HL-60 (cell line): Measurements from ENCODE around the gene SORCS1.

Source experiments
- DNase-seq, 2 experiments: peaks; one replicate each; pipeline ENCODE4 v3.0.0-alpha.2; 2010 to 2020; ENCODE audit warnings: low read depth in 1 of 2, low spot score in 1 of 2
- H3K27ac ChIP-seq: fragments of 250-450 bp; sonication (Bioruptor Pico); replicated peaks from 2 replicates; pipeline ENCODE4 v1.5.1; 2020; ENCODE audit warnings: mild to moderate bottlenecking, moderate library complexity
- H3K27me3 ChIP-seq: fragments of 250-450 bp; sonication (Bioruptor Pico); 2 replicates; pipeline ENCODE4 v1.5.1; 2021; ENCODE audit warnings: mild to moderate bottlenecking, moderate library complexity; ENCODE audit not compliant: insufficient read depth, poor library complexity, severe bottlenecking
- H3K4me3 ChIP-seq: replicated peaks from 2 replicates; pipeline ENCODE4 v1.5.1; 2011; ENCODE audit warnings: mild to moderate bottlenecking, control low read depth, low read length; ENCODE audit not compliant: insufficient read depth
- CTCF ChIP-seq: IDR thresholded peaks from one replicate; pipeline ENCODE4 v1.5.1; 2011; ENCODE audit warnings: low read length, control low read depth, inconsistent platforms; ENCODE audit not compliant: insufficient read depth
- GABPA ChIP-seq: IDR thresholded peaks from 2 replicates; pipeline ENCODE4 v1.6.1; 2012; ENCODE audit warnings: low read depth
- POLR2AphosphoS5 ChIP-seq: IDR thresholded peaks from 2 replicates; pipeline ENCODE4 v1.6.1; 2012; ENCODE audit warnings: low read depth
- REST ChIP-seq: IDR thresholded peaks from 2 replicates; pipeline ENCODE4 v1.6.1; 2012; ENCODE audit warnings: low read depth; ENCODE audit not compliant: insufficient replicate concordance
- SPI1 ChIP-seq: IDR thresholded peaks from 2 replicates; pipeline ENCODE4 v1.6.1; 2012; ENCODE audit warnings: low read depth, mild to moderate bottlenecking, borderline replicate concordance

Gene SORCS1

GRCh38 chr10:107206833-107207232, 42.3 kb upstream of the SORCS1 start:
- DNase-seq: no peak
- TF ChIP-seq REST (no peak), POLR2AphosphoS5 (no peak), SPI1 (no peak), GABPA (no peak), CTCF (no peak)
- no peak overlapping the region for H3K4me3 ChIP-seq
- H3K27ac ChIP-seq: no peak overlapping the region
- no peaks in the 10 kb centered on the region for H3K27me3 ChIP-seq

- no peak overlapping the region for H3K27ac ChIP-seq
- H3K27me3 ChIP-seq: peaks cover 17% of the 10 kb centered on the region
- H3K4me3 ChIP-seq: no peak overlapping the region
- TF ChIP-seq POLR2AphosphoS5 (no peak), CTCF (no peak), GABPA (no peak), REST (no peak), SPI1 (no peak)
- DNase-seq: no peak
These were observed 5.0 kb upstream of the SORCS1 start for GRCh38 chr10:107169516-107169915.

GRCh38 chr10:107168738-107169137, 4.2 kb upstream of the SORCS1 start:
- TF ChIP-seq REST: no peak
- no peak for TF ChIP-seq SPI1
- no peak for TF ChIP-seq POLR2AphosphoS5
- TF ChIP-seq GABPA: no peak
- no peak for TF ChIP-seq CTCF
- DNase-seq: no peak
- no peak overlapping the region for H3K27ac ChIP-seq
- peaks cover 21% of the 10 kb centered on the region for H3K27me3 ChIP-seq
- no peak overlapping the region for H3K4me3 ChIP-seq
